H9 (cell line): Measurements from ENCODE around the gene JARID2. TPM values are rescaled to one million over a fixed set of nuclear protein-coding genes. Genes with fewer than 3 reads are reported as not detected.

ENCODE experiments used
- DNase-seq: peaks from one replicate; pipeline ENCODE4 v3.0.0-alpha.2; 2017
- H2AFZ ChIP-seq: one replicate; pipeline ENCODE4 v1.6.1; 2013; ENCODE audit warnings: mild to moderate bottlenecking, low read length, control low read depth, moderate library complexity
- H2AK5ac ChIP-seq: 2 replicates; pipeline ENCODE4 v1.6.1; 2013; ENCODE audit warnings: low read length, control low read depth, mixed read lengths; ENCODE audit not compliant: insufficient read length
- H2BK120ac ChIP-seq: one replicate; pipeline ENCODE4 v1.6.1; 2013; ENCODE audit warnings: low read depth, mild to moderate bottlenecking, low read length, control low read depth, inconsistent platforms; ENCODE audit not compliant: poor library complexity, severe bottlenecking
- H2BK12ac ChIP-seq: 2 replicates; pipeline ENCODE4 v1.6.1; 2013; ENCODE audit warnings: low read length, control low read depth, mixed read lengths, low read depth; ENCODE audit not compliant: insufficient read length
- H2BK15ac ChIP-seq: 2 replicates; pipeline ENCODE4 v1.6.1; 2013; ENCODE audit warnings: low read depth, low read length, control low read depth
- H2BK20ac ChIP-seq: one replicate; pipeline ENCODE4 v1.6.1; 2013; ENCODE audit warnings: low read depth, mild to moderate bottlenecking, low read length, control low read depth, inconsistent platforms; ENCODE audit not compliant: poor library complexity, severe bottlenecking
- H2BK5ac ChIP-seq: 2 replicates; pipeline ENCODE4 v1.6.1; 2013; ENCODE audit warnings: low read length, control low read depth, mixed read lengths; ENCODE audit not compliant: insufficient read length
- H3K14ac ChIP-seq: 2 replicates; pipeline ENCODE4 v1.6.1; 2013; ENCODE audit warnings: low read length, control low read depth; ENCODE audit not compliant: insufficient read depth
- H3K18ac ChIP-seq: 2 replicates; pipeline ENCODE4 v1.6.1; 2013; ENCODE audit warnings: low read depth, mild to moderate bottlenecking, mixed read lengths, low read length, control low read depth; ENCODE audit not compliant: insufficient read length
- H3K23ac ChIP-seq: 2 replicates; pipeline ENCODE4 v1.6.1; 2013; ENCODE audit warnings: low read length, control low read depth, mixed read lengths, low read depth; ENCODE audit not compliant: insufficient read length
- H3K23me2 ChIP-seq: 2 replicates; pipeline ENCODE4 v1.6.1; 2013; ENCODE audit warnings: low read depth, mild to moderate bottlenecking, mixed read lengths, low read length, control low read depth; ENCODE audit not compliant: insufficient read length, poor library complexity, severe bottlenecking
- H3K27ac ChIP-seq: 2 replicates; pipeline ENCODE4 v1.5.1; 2013; ENCODE audit warnings: low read length, control low read depth, mixed read lengths, low read depth; ENCODE audit not compliant: insufficient read length
- H3K27me3 ChIP-seq: 2 replicates; pipeline ENCODE4 v1.6.1; 2013; ENCODE audit warnings: low read length, control low read depth, inconsistent platforms; ENCODE audit not compliant: insufficient read depth
- H3K4ac ChIP-seq: 2 replicates; pipeline ENCODE4 v1.6.1; 2013; ENCODE audit warnings: low read depth, mild to moderate bottlenecking, control low read depth, inconsistent platforms, low read length, moderate library complexity
- H3K4me1 ChIP-seq: 2 replicates; pipeline ENCODE4 v1.6.1; 2013; ENCODE audit warnings: low read length, control low read depth, inconsistent platforms; ENCODE audit not compliant: insufficient read depth
- H3K4me2 ChIP-seq: 2 replicates; pipeline ENCODE4 v1.6.1; 2013; ENCODE audit warnings: low read length, control low read depth, mixed read lengths; ENCODE audit not compliant: insufficient read length, insufficient read depth
- H3K56ac ChIP-seq: 2 replicates; pipeline ENCODE4 v1.6.1; 2013; ENCODE audit warnings: low read depth, mild to moderate bottlenecking, mixed read lengths, low read length, control low read depth; ENCODE audit not compliant: insufficient read length
- H3K79me1 ChIP-seq: 2 replicates; pipeline ENCODE4 v1.6.1; 2013; ENCODE audit warnings: low read depth, mild to moderate bottlenecking, moderate library complexity, low read length, control low read depth, inconsistent platforms; ENCODE audit not compliant: insufficient read depth, poor library complexity, severe bottlenecking
- H3K79me2 ChIP-seq: 2 replicates; pipeline ENCODE4 v1.6.1; 2013; ENCODE audit warnings: low read length, control low read depth, inconsistent platforms; ENCODE audit not compliant: insufficient read depth
- H3K9ac ChIP-seq: 2 replicates; pipeline ENCODE4 v1.6.1; 2013; ENCODE audit warnings: low read length, control low read depth, mixed read lengths; ENCODE audit not compliant: insufficient read length; ENCODE audit errors: extremely low read depth
- H3K9me3 ChIP-seq: one replicate; pipeline ENCODE4 v1.6.1; 2013; ENCODE audit warnings: low read depth, low read length, inconsistent platforms; ENCODE audit not compliant: control insufficient read depth
- H3T11ph ChIP-seq: one replicate; pipeline ENCODE4 v1.6.1; 2013; ENCODE audit warnings: mild to moderate bottlenecking, low read length, control low read depth, inconsistent platforms
- H4K20me1 ChIP-seq: one replicate; pipeline ENCODE4 v1.6.1; 2013; ENCODE audit not compliant: control insufficient read depth, insufficient read length, insufficient read depth
- H4K5ac ChIP-seq: 2 replicates; pipeline ENCODE4 v1.6.1; 2013; ENCODE audit warnings: low read depth, mild to moderate bottlenecking, mixed read lengths, low read length, control low read depth; ENCODE audit not compliant: insufficient read length
- H4K8ac ChIP-seq: replicated peaks from 2 replicates; pipeline ENCODE4 v1.6.1; 2013; ENCODE audit warnings: low read length, control low read depth, mixed read lengths, low read depth; ENCODE audit not compliant: insufficient read length
- H4K91ac ChIP-seq: 2 replicates; pipeline ENCODE4 v1.6.1; 2013; ENCODE audit warnings: low read depth, mild to moderate bottlenecking, moderate library complexity, mixed read lengths, low read length, control low read depth; ENCODE audit not compliant: insufficient read length
- H3K27ac Mint-ChIP-seq, 3 experiments: 2 replicates in 2 of 3; 3 replicates in 1 of 3; pipeline ENCODE4 v1.8.0; 2020 to 2021; ENCODE audit warnings: mixed read lengths in 3 of 3, mild to moderate bottlenecking in 1 of 3, moderate library complexity in 1 of 3
- H3K27me3 Mint-ChIP-seq: 2 replicates; pipeline ENCODE4 v1.8.0; 2021; ENCODE audit warnings: low read depth, mild to moderate bottlenecking, moderate library complexity, mixed read lengths
- H3K36me3 Mint-ChIP-seq, 3 experiments: 2 replicates in 2 of 3; 3 replicates in 1 of 3; pipeline ENCODE4 v1.8.0; 2020 to 2021; ENCODE audit warnings: low read depth in 3 of 3, mixed read lengths in 3 of 3; ENCODE audit not compliant: insufficient read depth in 1 of 3
- H3K4me1 Mint-ChIP-seq, 2 experiments: 2 replicates each; pipeline ENCODE4 v1.8.0; 2020; ENCODE audit warnings: mixed read lengths in 2 of 2
- H3K4me3 Mint-ChIP-seq, 2 experiments: 2 replicates in 1 of 2; 3 replicates in 1 of 2; pipeline ENCODE4 v1.8.0; 2020 to 2021; ENCODE audit warnings: mild to moderate bottlenecking in 2 of 2, mixed read lengths in 2 of 2, moderate library complexity in 1 of 2
- H3K9me3 Mint-ChIP-seq, 2 experiments: 2 replicates in 1 of 2; 3 replicates in 1 of 2; pipeline ENCODE4 v1.8.0; 2020; ENCODE audit warnings: mild to moderate bottlenecking in 2 of 2, mixed read lengths in 2 of 2, moderate library complexity in 1 of 2
- CTCF ChIP-seq: fragments of 200-600 bp; sonication (generic); conservative IDR thresholded peaks from 3 replicates; pipeline ENCODE4 v1.8.0; 2021; ENCODE audit warnings: antibody characterized with exemption, mild to moderate bottlenecking
- WGBS: extraction: QIAGEN DNeasy Blood & Tissue Kit; methylation state at CpG from one replicate; pipeline ENCODE4 v1.1.7; 2013; ENCODE audit warnings: missing lambda C conversion rate, low lambda C conversion rate, mixed read lengths; ENCODE audit not compliant: insufficient read length; ENCODE audit errors: extremely low coverage; 5-methylcytosine and 5-hydroxymethylcytosine counted together
- total RNA-seq: library from RNA; stranded (reverse); gene quantifications from 2 replicates; pipeline ENCODE4 v1.2.1, GENCODE V29; 2021

JARID2 gene
- total RNA-seq, 1 experiment from 2014 or later: 174 TPM

GRCh38 chr6:15430931-15431405 is 185.1 kb downstream of the JARID2 start:
- Histone ChIP-seq H2BK15ac (no peak overlapping the region), H3K23me2 (no peaks in the 10 kb centered on the region), H3T11ph (no peak overlapping the region), H3K4me1 (peaks cover 51% of the 10 kb centered on the region), H2BK12ac (no peak overlapping the region), H3K79me1 (peaks cover 4% of the 10 kb centered on the region), H3K18ac (no peak overlapping the region), H3K9ac (no peak overlapping the region), H3K56ac (no peak overlapping the region), H4K8ac (no peak overlapping the region), H3K4ac (no peak overlapping the region), H4K20me1 (no peaks in the 10 kb centered on the region), H3K27me3 (no peaks in the 10 kb centered on the region), H3K9me3 (no peaks in the 10 kb centered on the region), H2BK20ac (no peak overlapping the region), H3K23ac (no peak overlapping the region), H3K4me2 (no peak overlapping the region), H2BK120ac (no peak overlapping the region), H4K91ac (no peak overlapping the region), H2AK5ac (no peak overlapping the region), H3K27ac (no peak overlapping the region), H2AFZ (no peak overlapping the region), H3K79me2 (peaks cover 93% of the 10 kb centered on the region), H4K5ac (no peak overlapping the region), H3K14ac (no peak overlapping the region), H2BK5ac (no peak overlapping the region)
- Mint-ChIP-seq H3K27me3 (no peaks in the 10 kb centered on the region), H3K4me1 (peaks cover 87 to 92% of the 10 kb centered on the region in 2 experiments), H3K9me3 (no peaks in the 10 kb centered on the region), H3K27ac (peak overlapping the region in 2 of 3 experiments; percentile 33 to 34; a peak in 2 of 7 replicates), H3K4me3 (no peak overlapping the region), H3K36me3 (peaks cover 0 to 14% (median 0%) of the 10 kb centered on the region in 3 experiments; a peak in 3 of 7 replicates)
- no CpG with 5 or more reads among the region's 6 CpGs for WGBS
- no peak for TF ChIP-seq CTCF
- DNase-seq: no peak
